ENCODE measurements around the gene IL1F10. TPM values are rescaled to one million over a fixed set of nuclear protein-coding genes. Genes with fewer than 3 reads are reported as not detected.

IL1F10 gene
- total RNA-seq = not detected

- DNase-seq (ENCODE audit: low spot score in 2 of 2) (no peak), FAIRE-seq (no peak)
These were observed at the start of gene IL1F10 for GRCh38 chr2:113067681-113068080. TSS of gene IL1F10 (plus strand) at chr2:113067970. CDS start at chr2:113072739, 4,769 bp downstream.

- FAIRE-seq (no peak), DNase-seq (ENCODE audit: low spot score in 2 of 2) (no peak)
These were observed 49.3 kb upstream of the IL1F10 start for GRCh38 chr2:113018509-113018908.

DNA sequence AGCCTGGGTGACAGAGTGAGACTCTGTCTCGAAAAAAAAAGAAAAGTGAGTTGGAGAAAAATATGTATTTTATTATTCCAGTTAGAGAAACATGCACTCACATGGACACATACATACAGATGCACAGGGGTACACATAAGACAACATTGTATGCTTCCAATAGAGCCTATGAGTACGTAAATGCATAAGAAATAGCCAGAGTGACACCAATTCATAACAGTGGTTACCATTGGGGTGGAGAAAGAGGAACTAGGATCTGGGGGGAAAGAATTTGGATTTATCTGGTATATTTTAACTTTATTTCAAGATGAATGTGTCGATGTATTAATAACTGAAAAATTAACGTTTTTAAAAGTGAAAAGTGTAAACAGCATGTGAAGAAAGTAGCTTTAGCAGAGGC is 46.5 kb upstream of the IL1F10 start:
- DNase-seq (ENCODE audit: low spot score in 2 of 2) (no peak), FAIRE-seq (no peak)

GRCh38 chr2:113024764-113025163 is 43.0 kb upstream of the IL1F10 start:
- DNase-seq (ENCODE audit: low spot score in 2 of 2) (no peak), FAIRE-seq (no peak)

GRCh38 chr2:113025737-113026136 is 42.0 kb upstream of the IL1F10 start:
- no peak for DNase-seq (ENCODE audit: low spot score in 2 of 2)
- FAIRE-seq = no peak

- DNase-seq (ENCODE audit: low spot score in 2 of 2) (no peak), FAIRE-seq (no peak)
These were observed 40.1 kb upstream of the IL1F10 start for GRCh38 chr2:113027691-113028090.

DNA sequence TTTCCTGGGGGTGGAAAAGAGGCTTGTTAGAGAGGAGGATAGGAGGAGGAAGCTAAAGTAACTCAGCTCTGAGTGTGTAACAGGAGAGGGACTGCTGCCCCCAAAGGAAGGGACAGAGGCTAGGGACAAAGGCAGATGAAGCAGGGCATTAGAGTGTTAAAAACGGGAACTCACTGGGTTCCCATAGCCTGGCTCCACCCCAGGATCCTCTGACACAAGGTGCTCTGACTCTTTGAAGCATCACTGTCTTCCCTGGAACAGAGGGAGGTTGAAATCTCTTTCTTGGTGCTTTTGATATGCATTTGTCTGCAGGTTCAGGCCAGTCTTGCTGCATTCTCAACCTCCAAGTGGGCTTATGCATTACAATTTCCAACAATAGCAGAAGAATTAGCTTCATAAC is 39.7 kb upstream of the IL1F10 start:
- FAIRE-seq (no peak), DNase-seq (ENCODE audit: low spot score in 2 of 2) (no peak)

- FAIRE-seq = no peak
- DNase-seq (ENCODE audit: low spot score in 2 of 2) = no peak
These were observed 35.0 kb upstream of the IL1F10 start for GRCh38 chr2:113032737-113033136.

- DNase-seq (ENCODE audit: low spot score in 2 of 2) = no peak
- no peak for FAIRE-seq
These were observed 33.8 kb upstream of the IL1F10 start for GRCh38 chr2:113034016-113034415.

DNA sequence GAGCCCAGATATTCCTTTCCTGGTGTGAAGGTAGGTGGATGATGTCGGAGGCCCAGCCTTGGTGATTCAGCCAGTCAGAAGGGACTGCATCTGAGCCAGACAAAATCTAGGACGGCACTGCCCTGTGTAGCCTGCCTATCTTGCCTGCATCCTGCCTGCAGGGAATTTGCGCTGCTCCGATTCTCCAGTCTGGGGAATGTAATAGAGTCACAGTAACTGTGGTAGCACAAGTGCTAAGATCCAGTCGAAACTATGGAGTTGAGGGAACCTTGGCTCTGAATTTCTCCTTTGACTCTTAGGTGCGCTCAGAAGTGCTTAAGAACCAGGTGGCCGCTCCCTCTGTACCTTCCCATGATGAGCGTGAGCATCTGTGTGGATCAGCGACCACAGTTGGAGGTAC is 31.0 kb upstream of the IL1F10 start:
- DNase-seq (ENCODE audit: low spot score in 2 of 2) = no peak
- no peak for FAIRE-seq

DNA sequence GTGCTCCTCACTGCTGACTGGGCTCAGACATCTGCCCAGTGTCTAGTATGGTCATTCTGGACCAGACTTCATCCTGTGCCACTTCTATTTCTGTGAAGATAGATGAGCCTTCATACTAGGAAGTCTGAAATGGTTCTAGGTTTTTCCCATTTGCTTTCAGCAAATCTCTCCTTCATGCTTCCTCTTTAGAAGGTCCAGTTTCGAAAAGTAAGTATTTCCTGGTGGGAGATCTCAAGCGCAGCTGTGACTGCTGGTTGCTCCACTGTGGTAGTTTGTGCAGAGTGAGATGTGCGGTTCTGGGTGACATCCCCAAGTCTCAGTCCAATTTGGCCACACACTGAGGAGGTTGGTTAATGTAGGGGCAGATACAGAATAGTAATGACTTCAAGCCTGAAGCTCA is 29.5 kb upstream of the IL1F10 start:
- FAIRE-seq = no peak

GRCh38 chr2:113039158-113039557 is 28.6 kb upstream of the IL1F10 start:
- no peak for DNase-seq (ENCODE audit: low spot score in 2 of 2)
- no peak for FAIRE-seq

More for the DNA sequence above, 29.5 kb upstream of the IL1F10 start:
- no peak for DNase-seq (ENCODE audit: low spot score in 2 of 2)

DNA sequence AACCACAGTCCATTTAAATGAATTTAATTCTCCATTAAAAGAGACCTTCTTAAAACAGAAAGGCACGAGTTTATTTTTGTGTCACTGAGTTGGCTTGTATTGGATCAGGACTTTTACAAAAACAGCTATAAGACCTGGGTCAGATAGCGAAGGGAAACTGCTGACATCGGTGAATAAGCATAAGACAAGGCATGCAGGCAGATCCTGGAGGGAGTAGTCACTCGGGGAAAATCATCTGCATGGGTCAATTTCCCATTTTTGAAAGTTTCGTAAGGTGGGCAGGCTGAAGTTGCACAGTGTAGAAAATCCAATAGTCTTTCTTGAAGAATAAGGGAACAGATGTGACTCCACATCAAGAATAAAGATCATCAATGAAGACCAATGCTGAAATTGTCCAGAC is 28.1 kb upstream of the IL1F10 start:
- FAIRE-seq = no peak

GRCh38 chr2:113041871-113042270 is 25.9 kb upstream of the IL1F10 start:
- DNase-seq (ENCODE audit: low spot score in 2 of 2) (no peak), FAIRE-seq (no peak)

More for the DNA sequence above, 28.1 kb upstream of the IL1F10 start:
- no peak for DNase-seq (ENCODE audit: low spot score in 2 of 2)

- DNase-seq (ENCODE audit: low spot score in 2 of 2) (no peak), FAIRE-seq (no peak)
These were observed 21.3 kb upstream of the IL1F10 start for GRCh38 chr2:113046465-113046864.

DNA sequence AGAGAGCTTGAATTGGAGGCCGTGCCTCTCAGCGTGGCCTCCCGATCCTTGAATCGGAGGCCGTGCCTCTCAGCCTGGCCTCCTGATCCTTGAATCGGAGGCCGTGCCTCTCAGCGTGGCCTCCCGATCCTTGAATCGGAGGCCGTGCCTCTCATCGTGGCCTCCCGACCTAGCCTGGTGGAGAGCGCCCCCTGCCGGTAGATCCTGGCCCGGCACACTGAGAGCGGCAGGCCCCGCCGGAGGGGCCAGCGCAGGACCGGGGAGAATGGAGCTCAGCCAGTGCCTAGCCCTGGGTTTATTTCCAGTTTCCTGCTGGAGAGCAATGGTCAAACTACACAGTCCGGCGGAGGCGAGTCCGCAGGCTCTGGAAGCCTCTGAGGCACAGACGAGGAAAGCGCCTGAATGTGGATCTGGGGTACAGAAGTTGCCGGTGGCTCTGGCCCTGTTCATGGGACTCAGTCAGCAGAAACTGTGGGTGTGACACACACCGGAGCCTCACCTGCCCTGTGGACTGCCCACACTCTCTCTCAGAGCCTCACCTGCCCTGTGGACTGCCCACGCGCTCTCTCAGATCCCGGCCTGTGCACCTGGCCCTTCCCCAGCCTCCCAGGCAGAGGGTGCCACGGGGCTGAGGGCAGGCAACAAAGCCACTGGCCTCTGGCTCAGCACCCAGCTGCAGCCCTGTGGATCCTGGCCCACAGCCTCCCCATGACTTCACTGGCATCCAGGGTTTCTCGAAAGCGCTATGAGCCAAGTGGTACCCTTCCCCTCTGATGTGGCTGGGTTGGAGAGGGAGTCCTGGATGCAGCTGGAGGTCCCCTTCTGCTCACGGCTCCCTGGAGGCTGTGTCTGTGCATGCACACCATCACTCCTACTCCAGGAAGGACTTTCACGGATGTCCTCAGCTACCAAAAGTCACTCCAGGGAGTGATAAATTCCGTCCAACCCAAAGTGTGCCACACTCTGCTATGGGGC is 16.6 kb upstream of the IL1F10 start:
- no peak for DNase-seq (ENCODE audit: low spot score in 2 of 2)
- FAIRE-seq = no peak

- DNase-seq (ENCODE audit: low spot score in 2 of 2) (no peak), FAIRE-seq (no peak)
These were observed 15.3 kb upstream of the IL1F10 start, which contains the start of gene IL36B for GRCh38 chr2:113052396-113052917. TSS of gene IL36B (minus strand) at chr2:113052867.

GRCh38 chr2:113053666-113054065 is 14.1 kb upstream of the IL1F10 start:
- DNase-seq (ENCODE audit: low spot score in 2 of 2) = no peak
- FAIRE-seq = no peak

DNA sequence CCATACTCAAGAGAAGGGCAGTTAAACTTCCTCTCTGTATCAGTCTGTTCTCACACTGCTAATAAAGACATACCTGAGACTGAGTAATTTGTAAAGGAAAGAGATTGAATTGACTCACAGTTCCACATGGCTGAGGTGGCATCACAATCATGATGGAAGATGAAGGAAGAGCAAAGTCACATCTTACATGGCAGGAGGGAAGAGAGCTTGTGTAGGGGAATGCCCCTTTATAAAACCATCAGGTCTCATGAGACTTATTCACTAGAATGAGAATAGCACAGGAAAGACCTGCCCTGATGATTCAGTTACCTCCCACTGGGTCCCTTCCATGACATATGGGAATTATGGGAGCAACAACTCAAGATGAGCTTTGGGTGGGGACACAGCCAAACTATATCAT is 13.7 kb upstream of the IL1F10 start:
- no peak for FAIRE-seq
- no peak for DNase-seq (ENCODE audit: low spot score in 2 of 2)

- DNase-seq (ENCODE audit: low spot score in 2 of 2) (no peak), FAIRE-seq (no peak)
These were observed 11.2 kb upstream of the IL1F10 start for GRCh38 chr2:113056521-113056920.

- FAIRE-seq = no peak
- DNase-seq (ENCODE audit: low spot score in 2 of 2) = no peak
These were observed 10.7 kb upstream of the IL1F10 start for GRCh38 chr2:113057117-113057516.

All from frontal cortex (tissue), 4 donors.